Left colon (tissue), 2 donors: ENCODE measurements around the gene RASGRP2. TPM values are rescaled to one million over a fixed set of nuclear protein-coding genes. Genes with fewer than 3 reads are reported as not detected.

ENCODE experiments used
- ATAC-seq: fragments of 200-7000 bp; cut with Tn5 transposase; one replicate; pipeline ENCODE4 v1.9.1; 2020; ENCODE audit warnings: mild to moderate bottlenecking, moderate library complexity
- DNase-seq, 2 donors: peaks; one replicate each; pipeline ENCODE4 v3.0.0-alpha.2; 2020
- intact Hi-C, 2 donors: fragments of 100-400 bp; cut with DNase I in 1 of 2; cut with micrococcal nuclease in 1 of 2; formaldehyde crosslinking; loops; one replicate each; pipeline versions ENCODE4 v1.11.2 to v1.14.0; 2022; cut with DNase I, micrococcal nuclease
- total RNA-seq, 2 donors: library from RNA; stranded (reverse); fragmentation: NEBNext Ultra II Directional; extraction: Animal tissue kit (Norgen Biotek cat#: 25700); gene quantifications; one replicate each; pipeline ENCODE4 v1.2.1, GENCODE V29; 2021
- donor health status: DM: no; HTN: no; CAD: no.
- donor health status: DM: yes; HTN: yes; CAD: no.

Gene RASGRP2
- total RNA-seq, 2 donors from 2014 or later, result 2.0 to 7.7 TPM

GRCh38 chr11:64746486-64746885 is 2.5 kb upstream of the RASGRP2 start:
- no peak for DNase-seq
- no peak for ATAC-seq
- intact Hi-C loops, result no loop called here

- ATAC-seq, result peak; percentile 18
- DNase-seq, result peak; percentile 78 to 85
- intact Hi-C loops, result no loop called here
These were observed 1.8 kb upstream of the RASGRP2 start for GRCh38 chr11:64745521-64746328.

- ATAC-seq, result no peak
- intact Hi-C loops, result no loop called here
These were observed 1.2 kb upstream of the RASGRP2 start for GRCh38 chr11:64745189-64745520.

GRCh38 chr11:64744544-64745188 is 724 bp upstream of the RASGRP2 start:
- intact Hi-C loops, result no loop called here
- no peak for DNase-seq
- ATAC-seq, result no peak

More at GRCh38 chr11:64745189-64745520, 1.2 kb upstream of the RASGRP2 start:
- DNase-seq, result peak; percentile 74 to 84

- DNase-seq (peak; percentile 48 to 73), ATAC-seq (peak; percentile 79)
- intact Hi-C loops, result no loop called here
These were observed 902 bp downstream of the RASGRP2 start for GRCh38 chr11:64742889-64743590.

GRCh38 chr11:64742087-64742888 is 1.7 kb downstream of the RASGRP2 start:
- intact Hi-C loops, result no loop called here
- ATAC-seq (peak; percentile 38), DNase-seq (peak in 1 of 2 donors; percentile 40)

GRCh38 chr11:64741375-64742086 is 2.4 kb downstream of the RASGRP2 start:
- intact Hi-C loops, result no loop called here
- DNase-seq (no peak), ATAC-seq (no peak)

GRCh38 chr11:64739871-64740270 is 4.1 kb downstream of the RASGRP2 start:
- ATAC-seq, result no peak
- intact Hi-C loops, result no loop called here
- DNase-seq, result no peak

- ATAC-seq (no peak), DNase-seq (no peak)
- intact Hi-C loops, result no loop called here
These were observed 7.3 kb downstream of the RASGRP2 start for GRCh38 chr11:64736654-64737053.

GRCh38 chr11:64735725-64736259 is 8.2 kb downstream of the RASGRP2 start:
- DNase-seq (no peak), ATAC-seq (no peak)
- intact Hi-C loops, result no loop called here

GRCh38 chr11:64734811-64735724 is 8.9 kb downstream of the RASGRP2 start:
- ATAC-seq (no peak), DNase-seq (no peak)
- intact Hi-C loops, result no loop called here

GRCh38 chr11:64731601-64732000 is 12.3 kb downstream of the RASGRP2 start:
- no peak for ATAC-seq
- intact Hi-C loops, result no loop called here
- no peak for DNase-seq

- ATAC-seq (peak; percentile 85), DNase-seq (peak in 1 of 2 donors; percentile 50)
- intact Hi-C loops, result no loop called here
These were observed 14.0 kb downstream of the RASGRP2 start for GRCh38 chr11:64729851-64730382.

- ATAC-seq (no peak), DNase-seq (no peak)
- intact Hi-C loops, result no loop called here
These were observed 15.1 kb downstream of the RASGRP2 start for GRCh38 chr11:64728757-64729365.

- ATAC-seq, result no peak
- DNase-seq, result no peak
- intact Hi-C loops, result no loop called here
These were observed 16.9 kb downstream of the RASGRP2 start for GRCh38 chr11:64726867-64727530.

GRCh38 chr11:64726211-64726641 is 17.7 kb downstream of the RASGRP2 start:
- DNase-seq (no peak), ATAC-seq (no peak)
- intact Hi-C loops, result no loop called here
